HG02678 (cell line): Measurements from ENCODE around the gene INKA2.
A peak's percentile ranks its signal among the peaks of the same experiment; 100 is the strongest.
"Not testable (repeated sequence)": the region's sequence is repeated elsewhere in the genome, so short reads cannot be mapped to it uniquely, and the experiment has no call there.

Experiments
- ATAC-seq: cut with Tn5 transposase; IDR thresholded peaks from one replicate; pipeline ENCODE4 v1.9.1; 2021; ENCODE audit warnings: mild to moderate bottlenecking, moderate library complexity; ENCODE audit not compliant: unreplicated experiment

Gene INKA2

GRCh38 chr1:111751906-111752575 lies 12.8 kb upstream of the INKA2 start:
- no peak for ATAC-seq

- ATAC-seq = no peak
Observed at GRCh38 chr1:111750856-111751255, 11.7 kb upstream of the INKA2 start.

- ATAC-seq = no peak
Observed at GRCh38 chr1:111749628-111750027, 10.4 kb upstream of the INKA2 start.

- ATAC-seq = no peak
Observed at GRCh38 chr1:111747947-111748346, 8.8 kb upstream of the INKA2 start.

- ATAC-seq = no peak
Observed at GRCh38 chr1:111747282-111747734, 8.1 kb upstream of the INKA2 start.

- no peak for ATAC-seq
Observed at GRCh38 chr1:111746614-111746999, 7.4 kb upstream of the INKA2 start.

- no peak for ATAC-seq
Observed at GRCh38 chr1:111745675-111746613, 6.7 kb upstream of the INKA2 start.

GRCh38 chr1:111743679-111744101 lies 4.5 kb upstream of the INKA2 start:
- ATAC-seq = no peak

- ATAC-seq = no peak
Observed at GRCh38 chr1:111742938-111743549, 3.8 kb upstream of the INKA2 start.

- ATAC-seq = not testable (repeated sequence)
Observed at GRCh38 chr1:111742292-111742691, 3.1 kb upstream of the INKA2 start.

- ATAC-seq = no peak
Observed at GRCh38 chr1:111739925-111740765, 950 bp upstream of the INKA2 start.

GRCh38 chr1:111738436-111739193 lies 580 bp downstream of the INKA2 start:
- peak; percentile 47 for ATAC-seq

- no peak for ATAC-seq
Observed at GRCh38 chr1:111738133-111738435, 1.1 kb downstream of the INKA2 start.

GRCh38 chr1:111737216-111738132 lies 1.7 kb downstream of the INKA2 start:
- no peak for ATAC-seq

- ATAC-seq = no peak
Observed at GRCh38 chr1:111736548-111737215, 2.5 kb downstream of the INKA2 start.

- no peak for ATAC-seq
Observed at GRCh38 chr1:111735858-111736544, 3.2 kb downstream of the INKA2 start.

- ATAC-seq = no peak
Observed at GRCh38 chr1:111735321-111735720, 3.9 kb downstream of the INKA2 start.

GRCh38 chr1:111734856-111735255 lies 4.3 kb downstream of the INKA2 start:
- no peak for ATAC-seq
